ENCODE results near the gene TRIM7.
A peak's percentile ranks its signal among the peaks of the same experiment; 100 is the strongest.

TRIM7 gene

DNA sequence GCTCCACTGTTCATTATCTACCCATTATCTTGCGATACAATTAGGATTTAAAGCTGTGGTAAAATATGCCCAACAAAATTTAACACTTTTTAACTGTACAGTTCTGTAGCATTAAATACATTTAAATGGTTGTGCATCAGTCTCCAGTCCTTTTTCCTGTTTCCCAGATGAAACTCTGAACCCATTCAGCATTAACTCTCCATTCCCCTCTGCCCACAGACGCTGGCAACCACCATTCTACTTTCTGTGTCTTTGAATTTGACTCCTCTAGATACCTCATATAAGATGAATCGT, 2.9 kb upstream of the TRIM7 start:
- no peak for TF ChIP-seq ZFX (IDR thresholded peaks at IDR 0.05; ENCODE audit: borderline replicate concordance)
- TF ChIP-seq CTCF (IDR thresholded peaks at IDR 0.05): no peak
- H3K27ac ChIP-seq: peak overlapping the region; percentile 95

- peak overlapping the region; percentile 95 for H3K27ac ChIP-seq
- no peak for TF ChIP-seq CTCF (IDR thresholded peaks at IDR 0.05)
- TF ChIP-seq ZFX (IDR thresholded peaks at IDR 0.05; ENCODE audit: borderline replicate concordance): no peak
These were observed 2.4 kb upstream of the TRIM7 start for GRCh38 chr5:181207214-181207959.

GRCh38 chr5:181205761-181206649, 1.0 kb upstream of the TRIM7 start:
- H3K27ac ChIP-seq: peak overlapping the region; percentile 95
- TF ChIP-seq CTCF (IDR thresholded peaks at IDR 0.05): no peak
- TF ChIP-seq ZFX (IDR thresholded peaks at IDR 0.05; ENCODE audit: borderline replicate concordance): no peak

- peak overlapping the region; percentile 95 for H3K27ac ChIP-seq
- TF ChIP-seq ZFX (IDR thresholded peaks at IDR 0.05; ENCODE audit: borderline replicate concordance): no peak
These were observed 727 bp downstream of the TRIM7 start for GRCh38 chr5:181204113-181204825.

GRCh38 chr5:181203777-181204112, 1.3 kb downstream of the TRIM7 start:
- no peak overlapping the region for H3K27ac ChIP-seq
- TF ChIP-seq CTCF (IDR thresholded peaks at IDR 0.05) (no peak), ZFX (IDR thresholded peaks at IDR 0.05; ENCODE audit: borderline replicate concordance) (no peak)

- H3K27ac ChIP-seq: no peak overlapping the region
These were observed 1.8 kb downstream of the TRIM7 start for GRCh38 chr5:181203093-181203711.

More at GRCh38 chr5:181203093-181203711, 1.8 kb downstream of the TRIM7 start:
- TF ChIP-seq ZFX (IDR thresholded peaks at IDR 0.05; ENCODE audit: borderline replicate concordance) (no peak), CTCF (IDR thresholded peaks at IDR 0.05) (no peak)
